HepG2 (cell line): ENCODE data around the gene MYO1G.

ENCODE experiments used
- NCOA5 ChIP-seq: sonication (generic); formaldehyde crosslinking; IDR thresholded peaks from 2 replicates; pipeline ENCODE4 v1.4.0; 2020; ENCODE audit warnings: missing genetic modification reagents
- POLR2A ChIP-seq, 2 experiments: IDR thresholded peaks; 2 replicates each; pipeline ENCODE4 v1.6.1; 2011; ENCODE audit warnings: low read depth in 2 of 2, low read length in 2 of 2, mild to moderate bottlenecking in 1 of 2, moderate library complexity in 1 of 2; ENCODE audit not compliant: insufficient read depth in 1 of 2
- SP1 ChIP-seq, 2 experiments: fragments of 450-650 bp in 1 of 2; sonication (generic) in 1 of 2; formaldehyde crosslinking in 1 of 2; IDR thresholded peaks; 2 replicates each; pipeline versions ENCODE4 v1.4.0 to v1.6.1; 2016 to 2020; ENCODE audit warnings: missing genetic modification reagents in 1 of 2
- ZC3H13 ChIP-seq: sonication (generic); formaldehyde crosslinking; IDR thresholded peaks from 2 replicates; pipeline ENCODE4 v1.8.1; 2023; ENCODE audit warnings: mild to moderate bottlenecking, missing genetic modification reagents, moderate library complexity
- TF ChIP-seq, protein P1 (sequence below): sonication (generic); formaldehyde crosslinking; IDR thresholded peaks from 2 replicates; pipeline ENCODE4 v1.5.0; 2020; ENCODE audit warnings: mild to moderate bottlenecking, missing genetic modification reagents, moderate library complexity
- TF ChIP-seq, protein P2 (sequence below): sonication (generic); formaldehyde crosslinking; IDR thresholded peaks from 2 replicates; pipeline ENCODE4 v1.5.1; 2020; ENCODE audit warnings: mild to moderate bottlenecking, moderate library complexity, missing genetic modification reagents
- TF ChIP-seq, protein P3 (sequence below): sonication (generic); formaldehyde crosslinking; IDR thresholded peaks from 2 replicates; pipeline ENCODE4 v1.4.0; 2020; ENCODE audit warnings: missing genetic modification reagents

DNA sequence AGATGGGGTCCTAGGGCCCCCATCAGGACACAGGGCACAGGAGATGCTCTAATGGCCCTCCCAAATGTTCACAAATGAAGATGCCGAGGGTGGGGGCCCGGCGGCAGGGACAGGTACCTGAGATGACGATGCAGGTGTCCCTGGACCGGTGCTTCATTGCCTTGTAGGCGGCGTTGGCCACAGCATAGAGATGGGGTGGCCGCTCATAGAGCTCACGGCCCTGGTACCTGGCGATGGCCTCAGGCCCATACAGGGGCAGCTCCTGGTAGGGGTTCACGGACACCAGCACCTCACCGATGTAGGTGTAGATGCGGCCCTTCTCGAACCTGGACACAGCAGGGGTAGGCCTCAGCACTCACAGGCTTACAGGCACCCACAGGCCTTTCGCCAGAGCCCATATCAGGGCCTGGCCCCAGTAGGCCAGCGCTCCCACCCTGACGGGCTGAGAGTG lies 2.0 kb downstream of the MYO1G start:
- no peak for TF ChIP-seq ZC3H13 (CRISPR knock-in tag)
- TF ChIP-seq NCOA5 (CRISPR knock-in tag), result no peak
- TF ChIP-seq POLR2A (IDR thresholded peaks at IDR 0.05; ENCODE audit: insufficient read depth in 1 of 2, low read depth in 2 of 2, low read length in 2 of 2), result no peak
- TF ChIP-seq, protein P1, sequence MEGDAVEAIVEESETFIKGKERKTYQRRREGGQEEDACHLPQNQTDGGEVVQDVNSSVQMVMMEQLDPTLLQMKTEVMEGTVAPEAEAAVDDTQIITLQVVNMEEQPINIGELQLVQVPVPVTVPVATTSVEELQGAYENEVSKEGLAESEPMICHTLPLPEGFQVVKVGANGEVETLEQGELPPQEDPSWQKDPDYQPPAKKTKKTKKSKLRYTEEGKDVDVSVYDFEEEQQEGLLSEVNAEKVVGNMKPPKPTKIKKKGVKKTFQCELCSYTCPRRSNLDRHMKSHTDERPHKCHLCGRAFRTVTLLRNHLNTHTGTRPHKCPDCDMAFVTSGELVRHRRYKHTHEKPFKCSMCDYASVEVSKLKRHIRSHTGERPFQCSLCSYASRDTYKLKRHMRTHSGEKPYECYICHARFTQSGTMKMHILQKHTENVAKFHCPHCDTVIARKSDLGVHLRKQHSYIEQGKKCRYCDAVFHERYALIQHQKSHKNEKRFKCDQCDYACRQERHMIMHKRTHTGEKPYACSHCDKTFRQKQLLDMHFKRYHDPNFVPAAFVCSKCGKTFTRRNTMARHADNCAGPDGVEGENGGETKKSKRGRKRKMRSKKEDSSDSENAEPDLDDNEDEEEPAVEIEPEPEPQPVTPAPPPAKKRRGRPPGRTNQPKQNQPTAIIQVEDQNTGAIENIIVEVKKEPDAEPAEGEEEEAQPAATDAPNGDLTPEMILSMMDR, result no peak
- no peak for TF ChIP-seq SP1 (IDR thresholded peaks at IDR 0.05)
- TF ChIP-seq SP1 (CRISPR knock-in tag; IDR thresholded peaks at IDR 0.05), result no peak
- TF ChIP-seq, protein P2, sequence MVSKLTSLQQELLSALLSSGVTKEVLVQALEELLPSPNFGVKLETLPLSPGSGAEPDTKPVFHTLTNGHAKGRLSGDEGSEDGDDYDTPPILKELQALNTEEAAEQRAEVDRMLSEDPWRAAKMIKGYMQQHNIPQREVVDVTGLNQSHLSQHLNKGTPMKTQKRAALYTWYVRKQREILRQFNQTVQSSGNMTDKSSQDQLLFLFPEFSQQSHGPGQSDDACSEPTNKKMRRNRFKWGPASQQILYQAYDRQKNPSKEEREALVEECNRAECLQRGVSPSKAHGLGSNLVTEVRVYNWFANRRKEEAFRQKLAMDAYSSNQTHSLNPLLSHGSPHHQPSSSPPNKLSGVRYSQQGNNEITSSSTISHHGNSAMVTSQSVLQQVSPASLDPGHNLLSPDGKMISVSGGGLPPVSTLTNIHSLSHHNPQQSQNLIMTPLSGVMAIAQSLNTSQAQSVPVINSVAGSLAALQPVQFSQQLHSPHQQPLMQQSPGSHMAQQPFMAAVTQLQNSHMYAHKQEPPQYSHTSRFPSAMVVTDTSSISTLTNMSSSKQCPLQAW (CRISPR knock-in tag), result no peak
- TF ChIP-seq, protein P3, sequence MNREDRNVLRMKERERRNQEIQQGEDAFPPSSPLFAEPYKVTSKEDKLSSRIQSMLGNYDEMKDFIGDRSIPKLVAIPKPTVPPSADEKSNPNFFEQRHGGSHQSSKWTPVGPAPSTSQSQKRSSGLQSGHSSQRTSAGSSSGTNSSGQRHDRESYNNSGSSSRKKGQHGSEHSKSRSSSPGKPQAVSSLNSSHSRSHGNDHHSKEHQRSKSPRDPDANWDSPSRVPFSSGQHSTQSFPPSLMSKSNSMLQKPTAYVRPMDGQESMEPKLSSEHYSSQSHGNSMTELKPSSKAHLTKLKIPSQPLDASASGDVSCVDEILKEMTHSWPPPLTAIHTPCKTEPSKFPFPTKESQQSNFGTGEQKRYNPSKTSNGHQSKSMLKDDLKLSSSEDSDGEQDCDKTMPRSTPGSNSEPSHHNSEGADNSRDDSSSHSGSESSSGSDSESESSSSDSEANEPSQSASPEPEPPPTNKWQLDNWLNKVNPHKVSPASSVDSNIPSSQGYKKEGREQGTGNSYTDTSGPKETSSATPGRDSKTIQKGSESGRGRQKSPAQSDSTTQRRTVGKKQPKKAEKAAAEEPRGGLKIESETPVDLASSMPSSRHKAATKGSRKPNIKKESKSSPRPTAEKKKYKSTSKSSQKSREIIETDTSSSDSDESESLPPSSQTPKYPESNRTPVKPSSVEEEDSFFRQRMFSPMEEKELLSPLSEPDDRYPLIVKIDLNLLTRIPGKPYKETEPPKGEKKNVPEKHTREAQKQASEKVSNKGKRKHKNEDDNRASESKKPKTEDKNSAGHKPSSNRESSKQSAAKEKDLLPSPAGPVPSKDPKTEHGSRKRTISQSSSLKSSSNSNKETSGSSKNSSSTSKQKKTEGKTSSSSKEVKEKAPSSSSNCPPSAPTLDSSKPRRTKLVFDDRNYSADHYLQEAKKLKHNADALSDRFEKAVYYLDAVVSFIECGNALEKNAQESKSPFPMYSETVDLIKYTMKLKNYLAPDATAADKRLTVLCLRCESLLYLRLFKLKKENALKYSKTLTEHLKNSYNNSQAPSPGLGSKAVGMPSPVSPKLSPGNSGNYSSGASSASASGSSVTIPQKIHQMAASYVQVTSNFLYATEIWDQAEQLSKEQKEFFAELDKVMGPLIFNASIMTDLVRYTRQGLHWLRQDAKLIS, result no peak
